ENCODE data around the gene DBNDD2. TPM values are rescaled to one million over a fixed set of nuclear protein-coding genes. Genes with fewer than 3 reads are reported as not detected.

The DBNDD2 gene
- total RNA-seq, 1 donor from 2014 or later = 23.4 TPM

GRCh38 chr20:45419188-45420091 lies 11.4 kb downstream of the DBNDD2 start:
- peak; percentile 4 for DNase-seq

- no peak for DNase-seq
These were observed 12.0 kb downstream of the DBNDD2 start for GRCh38 chr20:45420125-45420524.

- DNase-seq = no peak
These were observed 15.6 kb downstream of the DBNDD2 start for GRCh38 chr20:45423700-45424099.

GRCh38 chr20:45425561-45425960 lies 17.5 kb downstream of the DBNDD2 start:
- DNase-seq = no peak

- no peak for DNase-seq
These were observed 18.4 kb downstream of the DBNDD2 start for GRCh38 chr20:45426320-45427016.

- DNase-seq = no peak
These were observed 19.4 kb downstream of the DBNDD2 start for GRCh38 chr20:45427236-45428149.

GRCh38 chr20:45429618-45430017 lies 21.5 kb downstream of the DBNDD2 start:
- peak; percentile 6 for DNase-seq

GRCh38 chr20:45432294-45432693 lies 24.2 kb downstream of the DBNDD2 start:
- no peak for DNase-seq

GRCh38 chr20:45433316-45433715 lies 25.2 kb downstream of the DBNDD2 start:
- DNase-seq = peak; percentile 24

GRCh38 chr20:45433976-45434375 lies 25.9 kb downstream of the DBNDD2 start:
- no peak for DNase-seq

- peak; percentile 85 for DNase-seq
These were observed 28.8 kb downstream of the DBNDD2 start for GRCh38 chr20:45436732-45437485.

GRCh38 chr20:45440424-45440823 lies 32.3 kb downstream of the DBNDD2 start:
- no peak for DNase-seq

- DNase-seq = no peak
These were observed 33.0 kb downstream of the DBNDD2 start for GRCh38 chr20:45440891-45441685.

GRCh38 chr20:45441746-45442145 lies 33.7 kb downstream of the DBNDD2 start:
- DNase-seq = no peak

- DNase-seq = no peak
These were observed 36.0 kb downstream of the DBNDD2 start for GRCh38 chr20:45444050-45444449.

- no peak for DNase-seq
These were observed 37.9 kb downstream of the DBNDD2 start for GRCh38 chr20:45445805-45446562.

GRCh38 chr20:45448270-45448669 lies 40.2 kb downstream of the DBNDD2 start:
- DNase-seq = no peak

GRCh38 chr20:45449528-45449927 lies 41.4 kb downstream of the DBNDD2 start:
- DNase-seq = no peak

- DNase-seq = no peak
These were observed 42.2 kb downstream of the DBNDD2 start for GRCh38 chr20:45450097-45450818.

Measured in tongue (tissue), 2 donors.